ENCODE data around the gene LRRC7.

GRCh38 chr1:69733061-69733460 lies 165.3 kb downstream of the LRRC7 start:
- TF ChIP-seq CTCF (IDR thresholded peaks at IDR 0.05) (no peak), POLR2A (IDR thresholded peaks at IDR 0.05) (no peak)
